MCF 10A (cell line): ENCODE measurements around the gene LRRC49. TPM values are rescaled to one million over a fixed set of nuclear protein-coding genes. Genes with fewer than 3 reads are reported as not detected.
"Not testable (repeated sequence)": the region's sequence is repeated elsewhere in the genome, so short reads cannot be mapped to it uniquely, and the experiment has no call there.

ENCODE experiments used
- BruUV-seq: library from RNA; stranded (reverse); fragments of 400-500 nt; replicated peaks from 2 replicates; lab custom pipeline; 2021; lab: Mats Ljungman, UMichigan
- CTCF ChIA-PET: fragments of 300-600 bp; sonication (Branson Sonifier 250); formaldehyde crosslinking; extraction: SDS; loops from one replicate; lab custom pipeline; 2021; ENCODE audit warnings: antibody characterized with exemption, inconsistent platforms; lab: Yijun Ruan, JAX
- POLR2A ChIA-PET: fragments of 300-600, 350-650 bp; sonication (Branson Sonifier 250); formaldehyde crosslinking; extraction: SDS; loops from one replicate; lab custom pipeline; 2020; ENCODE audit warnings: antibody characterized with exemption, inconsistent platforms; lab: Yijun Ruan, JAX
- DNase-seq: peaks from one replicate; pipeline ENCODE4 v3.0.0-alpha.2; 2018; ENCODE audit not compliant: unreplicated experiment
- H3K27ac Mint-ChIP-seq: one replicate; pipeline ENCODE4 v1.8.0; 2022; ENCODE audit warnings: mild to moderate bottlenecking, low read depth, mixed read lengths; ENCODE audit not compliant: unreplicated experiment
- H3K27me3 Mint-ChIP-seq: one replicate; pipeline ENCODE4 v1.8.0; 2022; ENCODE audit warnings: mixed read lengths; ENCODE audit not compliant: insufficient read depth, unreplicated experiment
- H3K36me3 Mint-ChIP-seq: one replicate; pipeline ENCODE4 v1.8.0; 2022; ENCODE audit warnings: mild to moderate bottlenecking, moderate library complexity, mixed read lengths; ENCODE audit not compliant: insufficient read depth, unreplicated experiment
- H3K4me1 Mint-ChIP-seq: one replicate; pipeline ENCODE4 v1.8.0; 2022; ENCODE audit warnings: mixed read lengths; ENCODE audit not compliant: insufficient read depth, unreplicated experiment
- H3K4me3 Mint-ChIP-seq: one replicate; pipeline ENCODE4 v1.8.0; 2022; ENCODE audit warnings: mild to moderate bottlenecking, moderate library complexity, mixed read lengths; ENCODE audit not compliant: unreplicated experiment
- H3K9me3 Mint-ChIP-seq: one replicate; pipeline ENCODE4 v1.8.0; 2022; ENCODE audit warnings: mixed read lengths; ENCODE audit not compliant: unreplicated experiment
- CTCF ChIP-seq: fragments of 200-600 bp; IDR thresholded peaks from one replicate; pipeline ENCODE4 v1.8.0; 2022; ENCODE audit warnings: antibody characterized with exemption, mild to moderate bottlenecking; ENCODE audit not compliant: unreplicated experiment
- intact Hi-C: fragments of 100-400 bp; cut with micrococcal nuclease; formaldehyde crosslinking; loops from 2 replicates; pipeline ENCODE4 v1.14.1; 2022
- total RNA-seq: library from RNA; stranded (reverse); gene quantifications from 2 replicates; pipeline ENCODE4 v1.2.3, GENCODE V29; 2022

The LRRC49 gene
- total RNA-seq, 1 experiment from 2014 or later, result 8.4 TPM

GRCh38 chr15:70936326-70936725 is 43.7 kb downstream of the LRRC49 start:
- DNase-seq, result no peak
- CTCF ChIA-PET, result interaction anchor here (0.6 to 1.1 kb wide), 2 partner anchors 38 to 505 kb away, joined by 3 read pairs; no protein-coding TSS in a partner anchor
- no peak overlapping the region for H3K27ac Mint-ChIP-seq
- no peaks in the 10 kb centered on the region for H3K4me1 Mint-ChIP-seq
- intact Hi-C loops, result no loop called here
- POLR2A ChIA-PET, result interaction anchor here (0.5 to 0.6 kb wide), 2 partner anchors 10 to 84 kb away, joined by 3 read pairs; no protein-coding TSS in a partner anchor
- no TSS peak for BruUV-seq
- H3K36me3 Mint-ChIP-seq, result no peaks in the 10 kb centered on the region
- no peak overlapping the region for H3K4me3 Mint-ChIP-seq
- no peaks in the 10 kb centered on the region for H3K9me3 Mint-ChIP-seq
- no peaks in the 10 kb centered on the region for H3K27me3 Mint-ChIP-seq
- no peak for TF ChIP-seq CTCF

- H3K36me3 Mint-ChIP-seq, H3K9me3 Mint-ChIP-seq, intact Hi-C loops, H3K4me1 Mint-ChIP-seq, BruUV-seq, H3K4me3 Mint-ChIP-seq, CTCF ChIA-PET, H3K27me3 Mint-ChIP-seq, H3K27ac Mint-ChIP-seq: not testable (repeated sequence)
- POLR2A ChIA-PET, result interaction anchor here (0.7 kb wide), 1 partner anchor 786 kb away, joined by 4 read pairs; no protein-coding TSS in a partner anchor
- DNase-seq, result peak; percentile 2
These were observed 50.7 kb downstream of the LRRC49 start for GRCh38 chr15:70943285-70943684.

- Mint-ChIP-seq H3K9me3 (no peaks in the 10 kb centered on the region), H3K4me1 (no peaks in the 10 kb centered on the region), H3K36me3 (no peaks in the 10 kb centered on the region), H3K4me3 (no peak overlapping the region), H3K27me3 (no peaks in the 10 kb centered on the region), H3K27ac (no peak overlapping the region)
- BruUV-seq, result no TSS peak
- intact Hi-C loops, result no loop called here
- ChIA-PET CTCF (no interaction called here), POLR2A (no interaction called here)
- no peak for DNase-seq
- TF ChIP-seq CTCF, result no peak
These were observed 55.0 kb downstream of the LRRC49 start for GRCh38 chr15:70947351-70948335.

- no peaks in the 10 kb centered on the region for H3K9me3 Mint-ChIP-seq
- no peak for DNase-seq
- BruUV-seq, result no TSS peak
- ChIA-PET CTCF (no interaction called here), POLR2A (no interaction called here)
- intact Hi-C loops, result no loop called here
- H3K27ac Mint-ChIP-seq, result no peak overlapping the region
- H3K36me3 Mint-ChIP-seq, result no peaks in the 10 kb centered on the region
- no peaks in the 10 kb centered on the region for H3K27me3 Mint-ChIP-seq
- H3K4me1 Mint-ChIP-seq, result no peaks in the 10 kb centered on the region
- no peak overlapping the region for H3K4me3 Mint-ChIP-seq
- no peak for TF ChIP-seq CTCF
These were observed 58.3 kb downstream of the LRRC49 start for GRCh38 chr15:70950953-70951352.
